ENCODE results near the gene SLC26A9. TPM values are rescaled to one million over a fixed set of nuclear protein-coding genes. Genes with fewer than 3 reads are reported as not detected.
"Not testable (repeated sequence)": the region's sequence is repeated elsewhere in the genome, so short reads cannot be mapped to it uniquely, and the experiment has no call there.

SLC26A9 gene
- total RNA-seq, 1 experiment from 2014 or later, result not detected

DNA sequence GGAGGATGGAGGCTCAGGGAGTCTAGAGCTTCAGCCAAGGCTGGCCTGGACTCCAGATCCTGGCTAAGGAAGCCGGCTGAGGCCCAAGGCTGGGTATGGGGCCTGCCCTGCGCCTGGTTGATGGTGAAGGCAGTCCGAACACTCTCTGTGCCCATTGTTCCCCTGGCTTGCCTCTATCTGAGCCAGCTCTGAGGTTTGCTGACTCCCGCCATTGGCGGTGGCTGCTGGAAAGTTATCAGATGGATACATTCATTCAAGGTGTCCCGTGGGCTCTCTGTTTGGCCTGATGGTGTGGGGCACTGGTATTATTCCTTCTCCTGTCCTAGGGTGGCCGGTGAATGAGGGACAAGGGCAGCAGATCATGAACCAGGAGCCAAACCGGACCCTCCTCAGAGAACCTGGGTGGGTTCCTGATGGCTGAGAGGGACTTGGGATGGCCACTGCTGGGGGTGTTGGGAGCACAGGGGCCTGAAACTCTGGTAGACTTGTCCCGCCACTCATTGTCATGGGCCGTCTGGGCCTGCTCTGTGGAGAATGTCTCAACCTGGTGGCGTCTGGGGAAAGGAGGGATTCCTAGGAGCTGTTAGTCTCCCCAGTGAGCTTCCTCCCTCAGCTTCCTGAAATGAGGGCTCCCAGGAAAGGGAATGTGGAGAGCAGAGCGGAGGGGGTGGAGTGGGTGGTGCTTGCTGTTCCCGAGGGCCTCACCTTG lies 22.2 kb downstream of the SLC26A9 start:
- in situ Hi-C loops (cut with HindIII; ENCODE audit: low pct_unique_long_range_greater_than_20kb, low sequenced_read_pairs), result no loop called here
- DNase-seq (ENCODE audit: low read depth, low spot score), result no peak

DNA sequence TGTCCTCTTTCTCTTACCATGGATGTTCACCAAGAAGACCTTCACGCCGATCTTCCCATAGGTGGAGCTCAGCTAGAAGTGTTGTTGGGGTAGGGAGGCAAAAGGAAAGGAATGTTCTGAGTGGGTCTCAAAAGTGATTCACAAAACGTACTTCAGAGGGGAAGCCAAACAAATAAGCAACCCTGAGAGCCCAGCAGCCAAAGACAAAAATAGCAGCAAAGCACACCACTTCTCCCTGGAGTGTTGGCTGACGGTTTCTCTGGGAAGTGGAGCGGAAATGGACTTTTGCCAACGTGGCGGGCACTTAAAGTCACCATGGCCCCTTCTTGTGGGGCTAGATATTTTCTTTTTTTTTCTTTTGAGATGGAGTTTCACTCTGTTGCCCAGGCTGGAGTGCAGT lies 23.1 kb downstream of the SLC26A9 start:
- in situ Hi-C loops (cut with HindIII; ENCODE audit: low pct_unique_long_range_greater_than_20kb, low sequenced_read_pairs), result no loop called here
- no peak for DNase-seq (ENCODE audit: low read depth, low spot score)

- DNase-seq (ENCODE audit: low read depth, low spot score), result peak; percentile 84
- in situ Hi-C loops (cut with HindIII; ENCODE audit: low pct_unique_long_range_greater_than_20kb, low sequenced_read_pairs), result no loop called here
Observed at GRCh38 chr1:205918955-205919746, 24.1 kb downstream of the SLC26A9 start.

DNA sequence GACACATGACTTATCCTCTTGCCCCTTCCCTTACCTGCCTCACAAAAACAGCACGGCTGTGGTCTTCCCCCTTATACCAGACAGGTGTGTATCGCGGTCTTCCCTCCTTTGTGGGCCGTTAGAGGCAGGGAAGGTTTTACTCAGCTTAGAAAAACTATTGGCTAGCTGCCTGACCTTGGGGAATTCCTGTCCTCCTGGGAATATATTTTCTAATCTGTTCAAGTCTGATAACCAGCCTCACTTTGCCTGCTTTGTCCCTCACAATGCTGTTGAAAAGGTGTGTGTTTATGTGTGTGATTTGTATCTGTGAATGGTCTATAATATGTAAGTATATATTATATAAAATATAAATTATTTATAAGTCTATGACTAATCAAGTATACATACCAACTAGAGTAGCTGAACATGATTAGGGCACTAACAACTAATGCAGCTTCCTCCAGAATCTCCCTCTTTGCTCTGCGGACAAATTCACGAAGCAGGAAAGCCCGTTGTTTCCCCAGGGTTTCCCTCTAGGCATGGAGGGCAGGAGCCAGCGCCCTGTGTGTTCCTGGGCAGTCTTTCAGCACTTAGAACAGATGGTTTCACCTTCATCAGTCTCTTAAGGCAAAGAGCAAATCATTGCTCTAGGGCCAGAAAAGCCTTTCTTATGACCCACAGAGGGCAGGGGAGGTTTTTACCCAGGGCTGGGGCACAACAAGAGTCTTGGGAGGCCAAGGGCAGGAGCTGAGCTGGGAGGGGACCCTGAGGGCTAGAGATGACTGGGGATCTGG lies 25.6 kb downstream of the SLC26A9 start:
- no peak for DNase-seq (ENCODE audit: low read depth, low spot score)
- in situ Hi-C loops (cut with HindIII; ENCODE audit: low pct_unique_long_range_greater_than_20kb, low sequenced_read_pairs), result no loop called here

- in situ Hi-C loops (cut with HindIII; ENCODE audit: low pct_unique_long_range_greater_than_20kb, low sequenced_read_pairs), result no loop called here
- DNase-seq (ENCODE audit: low read depth, low spot score), result no peak
Observed at GRCh38 chr1:205916541-205916940, 26.7 kb downstream of the SLC26A9 start.

DNA sequence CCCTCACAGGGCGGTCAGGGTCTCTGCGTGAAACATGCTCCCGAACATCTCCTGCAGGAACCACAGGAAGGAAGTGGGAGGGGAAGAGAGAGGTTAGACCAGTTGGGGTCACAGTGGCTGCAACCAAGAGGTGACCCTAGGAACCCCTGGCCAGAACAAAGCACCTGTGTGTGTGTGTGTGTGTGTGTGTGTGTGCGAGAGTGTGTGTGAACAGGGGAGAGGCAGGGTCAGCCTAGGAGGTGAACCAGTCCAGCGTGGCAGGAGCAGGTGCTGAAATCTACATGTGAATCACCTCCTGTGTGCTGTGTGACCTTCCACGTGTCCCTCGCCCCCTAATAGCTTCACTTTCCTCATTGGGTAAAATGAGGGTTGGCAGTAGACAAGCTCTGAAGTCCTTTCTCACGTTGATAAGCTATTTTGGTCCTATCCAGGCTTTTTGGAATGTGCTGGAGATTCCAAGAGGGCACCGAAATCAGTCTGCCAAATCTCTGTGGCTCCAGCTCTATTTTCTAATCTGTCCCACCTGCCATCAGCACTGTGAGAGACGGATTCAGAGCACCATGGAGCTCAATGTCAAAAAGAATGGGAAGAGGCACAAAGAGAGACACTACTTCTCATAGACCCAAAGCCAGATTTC lies 27.8 kb downstream of the SLC26A9 start:
- no peak for DNase-seq (ENCODE audit: low read depth, low spot score)
- in situ Hi-C loops (cut with HindIII; ENCODE audit: low pct_unique_long_range_greater_than_20kb, low sequenced_read_pairs), result no loop called here

DNA sequence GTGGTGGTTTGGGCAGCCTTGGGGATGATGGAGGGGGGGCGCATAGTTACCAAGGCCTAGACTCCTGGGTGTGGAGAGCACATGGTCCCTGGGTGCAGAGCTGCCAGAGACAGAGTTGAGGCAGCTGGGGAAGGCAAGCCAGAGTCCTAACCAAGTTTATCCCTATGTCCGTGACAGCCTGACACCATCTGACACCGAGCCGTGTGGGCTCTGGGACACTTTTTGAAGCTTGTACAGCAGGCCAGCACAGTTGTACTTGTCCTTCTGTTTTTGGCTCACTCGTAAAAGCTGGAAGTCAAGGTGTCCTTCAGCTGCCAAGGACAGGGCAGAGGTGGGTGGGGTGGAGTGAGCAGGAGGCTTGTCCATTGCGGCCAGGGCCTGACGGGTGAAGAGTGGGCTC lies 28.5 kb downstream of the SLC26A9 start:
- in situ Hi-C loops (cut with HindIII; ENCODE audit: low pct_unique_long_range_greater_than_20kb, low sequenced_read_pairs), result no loop called here
- DNase-seq (ENCODE audit: low read depth, low spot score), result no peak

- in situ Hi-C loops (cut with HindIII; ENCODE audit: low pct_unique_long_range_greater_than_20kb, low sequenced_read_pairs), result no loop called here
- DNase-seq (ENCODE audit: low read depth, low spot score), result no peak
Observed at GRCh38 chr1:205914155-205914507, 29.1 kb downstream of the SLC26A9 start.

DNA sequence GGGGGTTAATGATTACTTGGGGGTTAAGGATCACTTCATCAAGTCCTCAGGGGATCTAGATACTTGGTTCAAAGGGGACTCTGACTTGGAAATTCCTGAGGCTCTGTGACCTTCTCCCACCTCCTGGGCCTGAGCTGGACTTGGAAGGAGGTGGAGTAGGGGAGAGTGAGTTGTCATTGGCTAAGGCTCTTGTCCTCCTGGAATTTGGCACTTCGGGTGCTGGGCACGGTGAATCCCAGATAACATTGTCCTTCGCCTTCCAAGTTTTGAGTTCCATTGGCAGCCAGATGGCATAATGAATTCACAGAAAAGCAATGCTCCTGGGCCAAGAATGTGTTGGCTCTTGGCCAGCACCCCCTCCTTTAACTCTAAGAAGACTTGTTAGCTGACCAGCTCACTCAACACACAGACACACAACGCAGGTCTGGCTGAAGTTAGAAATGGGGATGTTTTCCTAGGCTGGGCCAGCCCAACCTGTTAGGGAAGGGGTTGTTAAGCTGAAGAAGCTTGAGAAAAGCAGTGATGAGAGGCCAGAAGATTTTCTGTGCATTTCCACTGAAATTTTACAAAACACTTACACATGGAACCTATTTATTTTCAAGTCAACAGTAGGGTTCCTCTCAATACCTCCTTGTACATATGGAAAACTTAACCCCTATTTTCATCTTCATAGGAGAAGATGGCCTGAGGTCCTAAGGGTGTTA lies 29.7 kb downstream of the SLC26A9 start:
- in situ Hi-C loops (cut with HindIII; ENCODE audit: low pct_unique_long_range_greater_than_20kb, low sequenced_read_pairs), result no loop called here
- DNase-seq (ENCODE audit: low read depth, low spot score), result no peak

- in situ Hi-C loops (cut with HindIII; ENCODE audit: low pct_unique_long_range_greater_than_20kb, low sequenced_read_pairs), result no loop called here
- DNase-seq (ENCODE audit: low read depth, low spot score), result peak; percentile 62
Observed at GRCh38 chr1:205907794-205908193, 35.5 kb downstream of the SLC26A9 start.

DNA sequence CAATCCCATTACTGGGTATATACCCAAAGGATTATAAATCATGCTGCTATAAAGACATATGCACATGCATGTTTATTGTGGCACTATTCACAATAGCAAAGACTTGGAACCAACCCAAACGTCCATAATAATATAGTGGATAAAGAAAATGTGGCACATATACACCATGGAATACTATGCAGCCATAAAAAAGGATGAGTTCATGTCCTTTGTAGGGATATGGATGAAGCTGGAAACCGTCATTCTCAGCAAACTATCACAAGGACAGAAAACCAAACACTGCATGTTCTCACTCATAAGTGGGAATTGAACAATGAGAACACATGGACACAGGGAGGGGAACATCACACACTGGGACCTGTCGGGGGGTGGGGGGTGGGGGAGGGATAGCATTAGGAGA lies 38.2 kb downstream of the SLC26A9 start:
- in situ Hi-C loops (cut with HindIII; ENCODE audit: low pct_unique_long_range_greater_than_20kb, low sequenced_read_pairs); DNase-seq (ENCODE audit: low read depth, low spot score): not testable (repeated sequence)

DNA sequence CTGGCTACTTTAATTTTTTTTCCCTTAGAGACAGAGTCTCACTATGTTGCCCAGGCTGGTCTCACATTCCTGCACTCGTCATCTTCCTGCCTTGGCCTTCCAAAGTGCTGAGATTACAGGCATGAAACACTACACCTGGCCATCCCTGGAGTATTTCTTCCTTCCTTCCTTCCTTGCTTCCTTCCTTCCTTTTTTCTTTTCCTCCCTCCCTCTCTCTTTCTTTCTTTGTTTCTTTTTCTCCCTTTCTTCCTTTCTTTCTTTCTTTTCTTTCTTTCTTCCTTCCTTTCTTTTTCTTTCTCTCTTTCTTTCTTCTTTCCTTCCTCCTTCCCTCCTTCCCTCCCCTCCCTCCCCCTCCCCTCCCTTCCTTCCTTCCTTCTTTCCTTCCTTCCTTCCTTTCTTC lies 46.9 kb downstream of the SLC26A9 start:
- in situ Hi-C loops (cut with HindIII; ENCODE audit: low pct_unique_long_range_greater_than_20kb, low sequenced_read_pairs), result no loop called here
- DNase-seq (ENCODE audit: low read depth, low spot score), result no peak

GRCh38 chr1:205894119-205894518 lies 49.1 kb downstream of the SLC26A9 start:
- in situ Hi-C loops (cut with HindIII; ENCODE audit: low pct_unique_long_range_greater_than_20kb, low sequenced_read_pairs); DNase-seq (ENCODE audit: low read depth, low spot score): not testable (repeated sequence)

GRCh38 chr1:205892175-205892574 lies 51.1 kb downstream of the SLC26A9 start:
- in situ Hi-C loops (cut with HindIII; ENCODE audit: low pct_unique_long_range_greater_than_20kb, low sequenced_read_pairs); DNase-seq (ENCODE audit: low read depth, low spot score): not testable (repeated sequence)

DNA sequence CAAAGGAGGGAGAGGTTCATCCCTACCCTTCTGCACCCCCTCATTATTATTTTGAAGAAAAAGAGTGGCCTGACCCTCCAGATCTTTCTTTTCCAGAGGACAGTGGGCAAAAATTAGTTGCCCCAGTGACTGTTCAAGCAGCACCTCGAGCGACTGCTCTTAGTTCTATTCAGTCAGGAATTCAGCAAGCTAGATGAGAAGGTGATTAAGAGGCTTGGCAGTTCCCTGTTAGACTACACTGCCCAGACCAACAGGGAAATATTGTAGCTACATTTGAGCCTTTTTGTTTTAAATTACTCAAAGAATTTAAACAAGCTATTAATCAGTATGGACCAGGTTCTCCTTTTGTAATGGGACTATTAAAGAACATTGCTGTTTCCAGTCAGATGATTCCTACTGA lies 51.8 kb downstream of the SLC26A9 start:
- in situ Hi-C loops (cut with HindIII; ENCODE audit: low pct_unique_long_range_greater_than_20kb, low sequenced_read_pairs); DNase-seq (ENCODE audit: low read depth, low spot score): not testable (repeated sequence)

GRCh38 chr1:205890631-205891030 lies 52.6 kb downstream of the SLC26A9 start:
- not testable (repeated sequence) for DNase-seq (ENCODE audit: low read depth, low spot score)

DNA sequence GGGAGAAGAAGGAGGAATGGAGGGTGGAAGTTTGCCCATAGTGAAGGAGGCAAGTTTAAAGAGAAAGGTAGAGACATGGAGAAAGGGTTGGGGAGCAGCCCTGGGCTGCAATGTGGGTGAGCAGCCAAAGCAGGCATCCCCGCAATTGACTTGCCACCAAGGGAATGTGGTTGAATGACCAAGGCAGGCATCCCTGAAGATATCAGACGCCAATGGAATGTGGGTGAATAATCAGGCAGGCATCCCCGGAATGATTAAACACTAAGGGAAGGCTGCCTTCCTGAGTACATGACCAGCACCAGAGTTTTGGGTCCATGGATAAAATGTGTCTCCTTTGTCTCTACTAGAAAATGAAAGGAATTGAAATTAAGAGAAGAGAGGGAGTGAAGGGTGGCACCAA lies 53.5 kb downstream of the SLC26A9 start:
- in situ Hi-C loops (cut with HindIII; ENCODE audit: low pct_unique_long_range_greater_than_20kb, low sequenced_read_pairs); DNase-seq (ENCODE audit: low read depth, low spot score): not testable (repeated sequence)

More at GRCh38 chr1:205890631-205891030, 52.6 kb downstream of the SLC26A9 start:
- in situ Hi-C loops (cut with HindIII; ENCODE audit: low pct_unique_long_range_greater_than_20kb, low sequenced_read_pairs), result not testable (repeated sequence)

All from SK-MEL-5 (cell line).